Natural killer cell (primary cell): ENCODE data around the gene SYNDIG1. TPM values are rescaled to one million over a fixed set of nuclear protein-coding genes. Genes with fewer than 3 reads are reported as not detected.

Source experiments
- ATAC-seq, 3 donors: fragments of 150-1000 bp in 2 of 3; fragments of 200-7000 bp in 1 of 3; cut with Tn5 transposase; 1 replicate in 1 of 3; 2 replicates in 2 of 3; pipeline ENCODE4 v1.10.0; 2021; ENCODE audit warnings: mild to moderate bottlenecking in 2 of 3, moderate library complexity in 2 of 3
- DNase-seq, 2 donors: peaks; one replicate each; pipeline versions ENCODE4 v3.0.0 to v3.0.0-alpha.2; 2013 to 2021; ENCODE audit warnings: mixed read lengths in 1 of 2
- H3K27ac ChIP-seq: one replicate; pipeline ENCODE4 v1.5.1; 2013; ENCODE audit warnings: mild to moderate bottlenecking, low read length
- H3K27me3 ChIP-seq: one replicate; pipeline ENCODE4 v1.6.1; 2013; ENCODE audit warnings: low read length; ENCODE audit not compliant: control insufficient read depth, insufficient read depth
- H3K36me3 ChIP-seq: one replicate; pipeline ENCODE4 v1.6.1; 2013; ENCODE audit warnings: low read length; ENCODE audit not compliant: control insufficient read depth, insufficient read depth
- H3K4me1 ChIP-seq: one replicate; pipeline ENCODE4 v1.6.1; 2013; ENCODE audit warnings: low read length; ENCODE audit not compliant: control insufficient read depth, insufficient read depth
- H3K4me3 ChIP-seq: one replicate; pipeline ENCODE4 v1.5.1; 2013; ENCODE audit warnings: low read length
- H3K9me3 ChIP-seq: one replicate; pipeline ENCODE4 v1.6.1; 2013; ENCODE audit warnings: low read length; ENCODE audit not compliant: control insufficient read depth, insufficient read depth
- H3K27ac Mint-ChIP-seq, 2 donors: one replicate each; pipeline ENCODE4 v1.8.0; 2022; ENCODE audit warnings: mild to moderate bottlenecking in 2 of 2, mixed read lengths in 2 of 2, moderate library complexity in 1 of 2
- H3K27me3 Mint-ChIP-seq, 2 donors: one replicate each; pipeline ENCODE4 v1.8.0; 2022; ENCODE audit warnings: low read depth in 2 of 2, mixed read lengths in 2 of 2
- H3K36me3 Mint-ChIP-seq: one replicate; pipeline ENCODE4 v1.8.0; 2022; ENCODE audit warnings: mixed read lengths
- H3K4me1 Mint-ChIP-seq, 2 donors: one replicate each; pipeline ENCODE4 v1.8.0; 2022; ENCODE audit warnings: mixed read lengths in 2 of 2
- H3K4me3 Mint-ChIP-seq: one replicate; pipeline ENCODE4 v1.8.0; 2022; ENCODE audit warnings: mild to moderate bottlenecking, moderate library complexity, mixed read lengths
- H3K9me3 Mint-ChIP-seq, 2 donors: one replicate each; pipeline ENCODE4 v1.8.0; 2022; ENCODE audit warnings: mixed read lengths in 2 of 2
- CTCF ChIP-seq: fragments of 200-600 bp; IDR thresholded peaks from one replicate; pipeline ENCODE4 v1.8.0; 2022; ENCODE audit warnings: antibody characterized with exemption
- WGBS: methylation state at CpG from one replicate; pipeline ENCODE4 v1.1.7; 2013; ENCODE audit warnings: missing lambda C conversion rate; ENCODE audit not compliant: insufficient coverage; 5-methylcytosine and 5-hydroxymethylcytosine counted together
- intact Hi-C: fragments of 100-400 bp; cut with micrococcal nuclease; formaldehyde crosslinking; loops from one replicate; pipeline ENCODE4 v1.14.2; 2022
- total RNA-seq, 4 donors: library from RNA; stranded (reverse); fragments of 120-200 nt in 1 of 4; gene quantifications; one replicate each; pipeline versions ENCODE4 v1.2.3 to v1.2.4, GENCODE V29; 2013 to 2022

SYNDIG1 gene
- total RNA-seq, 3 donors from 2014 or later (not counting 1 experiment from before 2014, with no cell fraction given) = not detected

- H3K36me3 Mint-ChIP-seq = no peaks in the 10 kb centered on the region
- Histone ChIP-seq H3K27ac (no peak overlapping the region), H3K36me3 (no peaks in the 10 kb centered on the region), H3K4me3 (no peak overlapping the region), H3K4me1 (no peaks in the 10 kb centered on the region), H3K9me3 (no peaks in the 10 kb centered on the region), H3K27me3 (no peaks in the 10 kb centered on the region)
- peaks cover 0 to 5% of the 10 kb centered on the region in 2 donors for H3K9me3 Mint-ChIP-seq
- no peaks in the 10 kb centered on the region for H3K4me1 Mint-ChIP-seq
- TF ChIP-seq CTCF = no peak
- intact Hi-C loops = no loop called here
- DNase-seq = no peak
- ATAC-seq = no peak
- peaks cover 5 to 18% of the 10 kb centered on the region in 2 donors for H3K27me3 Mint-ChIP-seq
- no peak overlapping the region for H3K4me3 Mint-ChIP-seq
- H3K27ac Mint-ChIP-seq = no peak overlapping the region
- 87% methylated on average over 9 of the region's 9 CpGs for WGBS
Measured at GRCh38 chr20:24534282-24534681, 64.9 kb downstream of the SYNDIG1 start.

GRCh38 chr20:24535941-24536730 lies 66.7 kb downstream of the SYNDIG1 start:
- 90% methylated on average over 14 of the region's 14 CpGs for WGBS
- ATAC-seq (no peak), DNase-seq (no peak)
- no peak overlapping the region for H3K27ac Mint-ChIP-seq
- H3K9me3 Mint-ChIP-seq = no peaks in the 10 kb centered on the region
- H3K27me3 ChIP-seq = no peaks in the 10 kb centered on the region
- no peak overlapping the region for H3K4me3 Mint-ChIP-seq
- H3K27ac ChIP-seq = no peak overlapping the region
- no peak for TF ChIP-seq CTCF
- H3K36me3 Mint-ChIP-seq = no peaks in the 10 kb centered on the region
- no peak overlapping the region for H3K4me3 ChIP-seq
- no peaks in the 10 kb centered on the region for H3K4me1 ChIP-seq
- H3K9me3 ChIP-seq = no peaks in the 10 kb centered on the region
- H3K36me3 ChIP-seq = no peaks in the 10 kb centered on the region
- intact Hi-C loops = no loop called here
- H3K27me3 Mint-ChIP-seq = peaks cover 5 to 31% of the 10 kb centered on the region in 2 donors
- no peaks in the 10 kb centered on the region for H3K4me1 Mint-ChIP-seq

- H3K4me3 ChIP-seq = no peak overlapping the region
- no peaks in the 10 kb centered on the region for H3K36me3 ChIP-seq
- no peak for TF ChIP-seq CTCF
- no peaks in the 10 kb centered on the region for H3K9me3 Mint-ChIP-seq
- no peaks in the 10 kb centered on the region for H3K4me1 Mint-ChIP-seq
- no peak overlapping the region for H3K4me3 Mint-ChIP-seq
- ATAC-seq = peak in 1 of 3 donors; percentile 25
- H3K4me1 ChIP-seq = no peaks in the 10 kb centered on the region
- H3K27ac ChIP-seq = no peak overlapping the region
- intact Hi-C loops = no loop called here
- H3K27me3 ChIP-seq = no peaks in the 10 kb centered on the region
- H3K27me3 Mint-ChIP-seq = peaks cover 9 to 38% of the 10 kb centered on the region in 2 donors
- 92% methylated on average over 1 of the region's 1 CpG for WGBS
- no peak overlapping the region for H3K27ac Mint-ChIP-seq
- no peaks in the 10 kb centered on the region for H3K36me3 Mint-ChIP-seq
- H3K9me3 ChIP-seq = no peaks in the 10 kb centered on the region
- DNase-seq = no peak
Measured at GRCh38 chr20:24537210-24537609, 67.8 kb downstream of the SYNDIG1 start.

- DNase-seq = no peak
- no peaks in the 10 kb centered on the region for H3K27me3 ChIP-seq
- no peak for ATAC-seq
- Mint-ChIP-seq H3K27me3 (peaks cover 19 to 47% of the 10 kb centered on the region in 2 donors), H3K36me3 (no peaks in the 10 kb centered on the region), H3K27ac (no peak overlapping the region), H3K9me3 (no peaks in the 10 kb centered on the region), H3K4me1 (no peaks in the 10 kb centered on the region), H3K4me3 (no peak overlapping the region)
- no peaks in the 10 kb centered on the region for H3K36me3 ChIP-seq
- no peaks in the 10 kb centered on the region for H3K4me1 ChIP-seq
- TF ChIP-seq CTCF = no peak
- H3K27ac ChIP-seq = no peak overlapping the region
- H3K9me3 ChIP-seq = no peaks in the 10 kb centered on the region
- 96% methylated on average over 2 of the region's 3 CpGs for WGBS
- H3K4me3 ChIP-seq = no peak overlapping the region
- intact Hi-C loops = no loop called here
Measured at GRCh38 chr20:24542721-24543120, 73.3 kb downstream of the SYNDIG1 start.
